ENCODE results near the gene UBA5. TPM values are rescaled to one million over a fixed set of nuclear protein-coding genes. Genes with fewer than 3 reads are reported as not detected.

UBA5 gene
- total and polyA plus RNA-seq, 4 donors = 15.3 to 51.9 (median 36.0) TPM

GRCh38 chr3:132690040-132690439 is 29.9 kb downstream of the UBA5 start:
- no peak overlapping the region for H3K4me3 ChIP-seq (ENCODE audit: low read depth in 1 of 3, low read length in 3 of 3)
- DNase-seq (ENCODE audit: low spot score) = no peak
- no peak overlapping the region for H3K9ac ChIP-seq (ENCODE audit: low read depth in 1 of 2, low read length in 2 of 2)
- peaks cover 0 to 60% (median 45%) of the 10 kb centered on the region in 4 donors for H3K36me3 ChIP-seq (ENCODE audit: control insufficient read depth in 4 of 4, insufficient read depth in 3 of 4, low read depth in 1 of 4, low read length in 3 of 4)
- no peaks in the 10 kb centered on the region for H3K9me3 ChIP-seq (ENCODE audit: control insufficient read depth in 4 of 4, low read length in 3 of 4)
- 97% methylated on average over 4 of the region's 4 CpGs for WGBS
- no peak overlapping the region for H3K27ac ChIP-seq (ENCODE audit: low read depth in 1 of 2, low read length in 2 of 2)
- no peaks in the 10 kb centered on the region for H3K27me3 ChIP-seq (ENCODE audit: control insufficient read depth in 4 of 4, insufficient read depth in 4 of 4, low read length in 3 of 4)
- TF ChIP-seq REST (IDR thresholded peaks at IDR 0.05) (no peak), HNF4G (IDR thresholded peaks at IDR 0.05) (no peak)
- no peaks in the 10 kb centered on the region for H3K4me1 ChIP-seq (ENCODE audit: control insufficient read depth in 4 of 4, insufficient read depth in 4 of 4, low read length in 3 of 4)

GRCh38 chr3:132694991-132695390 is 34.9 kb downstream of the UBA5 start:
- no peak overlapping the region for H3K4me3 ChIP-seq (ENCODE audit: low read depth in 1 of 3, low read length in 3 of 3)
- H3K9ac ChIP-seq (ENCODE audit: low read depth in 1 of 2, low read length in 2 of 2) = no peak overlapping the region
- TF ChIP-seq NR2F2 (IDR thresholded peaks at IDR 0.05) (no peak), FOXA2 (IDR thresholded peaks at IDR 0.05) (no peak), FOXA1 (IDR thresholded peaks at IDR 0.05) (no peak), YY1 (IDR thresholded peaks at IDR 0.05) (no peak), RAD21 (IDR thresholded peaks at IDR 0.05) (no peak), GABPA (IDR thresholded peaks at IDR 0.05 in 1 of 2, conservative IDR thresholded peaks at IDR 0.05 in 1 of 2) (no peak), TAF1 (conservative IDR thresholded peaks at IDR 0.05) (no peak), ZBTB33 (IDR thresholded peaks at IDR 0.05) (no peak), ATF3 (IDR thresholded peaks at IDR 0.05) (no peak), MAX (IDR thresholded peaks at IDR 0.05) (no peak), REST (IDR thresholded peaks at IDR 0.05) (no peak), RXRA (IDR thresholded peaks at IDR 0.05) (no peak)
- H3K27ac ChIP-seq (ENCODE audit: low read depth in 1 of 2, low read length in 2 of 2) = no peak overlapping the region
- H3K9me3 ChIP-seq (ENCODE audit: control insufficient read depth in 4 of 4, low read length in 3 of 4) = no peaks in the 10 kb centered on the region
- H3K4me1 ChIP-seq (ENCODE audit: control insufficient read depth in 4 of 4, insufficient read depth in 4 of 4, low read length in 3 of 4) = no peaks in the 10 kb centered on the region
- no peak for DNase-seq (ENCODE audit: low spot score)
- peaks cover 7 to 68% (median 52%) of the 10 kb centered on the region in 4 donors for H3K36me3 ChIP-seq (ENCODE audit: control insufficient read depth in 4 of 4, insufficient read depth in 3 of 4, low read depth in 1 of 4, low read length in 3 of 4)
- 87% methylated on average over 4 of the region's 4 CpGs for WGBS
- H3K27me3 ChIP-seq (ENCODE audit: control insufficient read depth in 4 of 4, insufficient read depth in 4 of 4, low read length in 3 of 4) = no peaks in the 10 kb centered on the region

Data from liver (tissue), 9 donors.